ENCODE results near the gene TP63.

TP63 gene

DNA sequence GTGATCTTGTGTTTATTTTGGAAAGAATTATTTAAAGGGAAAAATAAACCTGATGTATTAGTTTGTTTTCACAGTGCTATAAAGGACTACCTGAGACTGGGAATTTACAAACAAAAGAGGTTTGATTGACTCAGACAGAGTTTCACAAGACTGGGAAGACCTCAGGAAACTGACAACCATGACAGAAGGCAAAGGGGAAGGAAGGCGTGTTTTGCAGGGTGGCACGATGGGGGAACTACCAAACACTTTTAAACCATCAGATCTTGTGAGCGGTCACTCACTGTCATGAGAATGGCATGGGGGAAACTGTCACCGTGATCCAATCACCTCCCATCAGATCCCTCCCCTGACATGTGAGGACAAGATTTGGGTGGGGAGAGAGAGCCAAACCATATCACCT is 87.0 kb downstream of the TP63 start:
- Histone ChIP-seq H3K36me3 (no peaks in the 10 kb centered on the region), H3K4me2 (peak overlapping the region; percentile 11; the same call in 1 of the 2 replicates)

DNA sequence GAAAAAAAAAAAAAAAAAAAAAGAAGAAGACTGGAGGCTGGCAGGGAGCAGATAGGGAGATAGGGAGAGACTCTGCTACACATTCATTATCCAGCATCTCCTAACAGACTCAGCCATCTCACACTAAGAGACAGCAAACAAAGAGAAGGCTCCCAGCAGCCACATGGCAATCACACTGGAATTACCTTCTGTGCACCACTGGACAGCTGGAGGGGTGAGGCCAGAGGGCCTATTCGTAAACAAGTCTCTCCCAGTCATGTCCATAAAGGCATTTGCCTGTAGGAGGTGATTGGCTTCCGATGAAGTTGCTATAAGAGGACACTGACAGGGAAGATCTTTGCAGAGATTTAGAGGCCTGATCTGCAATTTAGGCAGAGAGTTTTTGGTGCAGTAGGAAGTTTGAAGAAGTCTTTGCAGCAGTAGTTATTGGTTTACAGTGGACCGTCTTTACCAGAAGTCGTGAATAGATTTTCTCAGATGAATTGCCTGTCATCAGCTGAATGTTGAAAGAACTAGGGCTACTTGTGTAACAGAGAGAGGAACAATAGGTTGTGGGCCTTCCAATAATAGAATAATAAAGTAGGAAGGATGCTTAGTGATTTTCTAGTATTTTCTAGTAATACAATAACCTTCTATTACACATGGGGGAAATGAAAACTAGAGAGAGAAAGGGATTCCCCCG is 89.7 kb downstream of the TP63 start:
- H4K20me1 ChIP-seq, result no peaks in the 10 kb centered on the region
- H3K4me1 ChIP-seq, result peaks cover 6% of the 10 kb centered on the region
- H3K9ac ChIP-seq, result no peak overlapping the region
- no peaks in the 10 kb centered on the region for H3K36me3 ChIP-seq
- no peak overlapping the region for H3K4me2 ChIP-seq
- no peaks in the 10 kb centered on the region for H3K9me3 ChIP-seq
- no peak overlapping the region for H3K27ac ChIP-seq
- no peak for TF ChIP-seq Cebpa-rat (IDR thresholded peaks at IDR 0.05)
- no peaks in the 10 kb centered on the region for H3K27me3 ChIP-seq
- H3K4me3 ChIP-seq, result no peak overlapping the region

More for the DNA sequence above, 87.0 kb downstream of the TP63 start:
- no peak for TF ChIP-seq Cebpa-rat (IDR thresholded peaks at IDR 0.05)
- Histone ChIP-seq H3K27me3 (no peaks in the 10 kb centered on the region), H3K9ac (no peak overlapping the region), H3K4me1 (peaks cover 26% of the 10 kb centered on the region), H3K4me3 (no peak overlapping the region), H4K20me1 (no peaks in the 10 kb centered on the region), H3K27ac (no peak overlapping the region), H3K9me3 (no peaks in the 10 kb centered on the region)

DNA sequence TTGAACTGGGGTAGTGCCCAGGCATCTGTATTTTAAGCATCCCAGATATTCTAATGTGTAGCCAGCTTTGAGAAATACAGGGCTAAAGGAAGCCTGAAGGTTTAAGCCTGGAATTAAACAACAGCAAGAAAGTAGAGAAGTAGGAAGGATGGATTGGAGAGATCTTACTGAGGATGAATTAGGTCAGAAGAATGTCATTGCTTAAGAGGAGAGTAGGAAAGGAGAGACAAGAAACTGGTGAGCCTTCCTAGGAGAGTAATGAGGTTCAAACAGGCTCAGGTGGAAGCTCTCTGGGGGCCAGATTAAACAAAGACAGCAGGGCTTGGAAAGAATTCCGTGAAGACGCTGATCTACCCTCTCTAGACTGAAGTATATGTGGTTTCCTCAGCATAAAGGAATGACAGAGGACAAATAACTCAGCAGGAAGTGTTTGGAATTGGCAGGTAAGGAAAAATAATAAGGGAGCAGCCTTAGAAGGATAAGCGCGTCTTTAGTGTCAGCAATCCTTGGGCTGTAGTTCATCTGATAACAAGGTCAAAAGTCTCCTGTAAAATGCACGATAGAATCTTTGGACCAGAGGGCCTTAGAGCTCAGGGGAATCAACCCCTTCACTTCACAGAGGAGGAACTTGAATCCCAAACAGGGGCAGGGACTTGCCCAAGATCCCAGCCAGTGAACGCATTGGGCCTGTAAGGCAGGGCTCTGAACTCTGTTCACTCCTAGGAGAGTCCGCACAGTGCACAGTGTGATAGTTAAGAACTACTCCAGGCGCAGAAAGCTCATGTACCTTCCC is 90.9 kb downstream of the TP63 start:
- H3K36me3 ChIP-seq, result no peaks in the 10 kb centered on the region
- no peaks in the 10 kb centered on the region for H4K20me1 ChIP-seq
- no peaks in the 10 kb centered on the region for H3K9me3 ChIP-seq
- no peak overlapping the region for H3K4me2 ChIP-seq
- H3K4me3 ChIP-seq, result no peak overlapping the region
- H3K4me1 ChIP-seq, result no peaks in the 10 kb centered on the region; the same call in 1 of the 2 replicates
- H3K27me3 ChIP-seq, result no peaks in the 10 kb centered on the region
- no peak for TF ChIP-seq Cebpa-rat (IDR thresholded peaks at IDR 0.05)
- H3K27ac ChIP-seq, result no peak overlapping the region
- no peak overlapping the region for H3K9ac ChIP-seq

DNA sequence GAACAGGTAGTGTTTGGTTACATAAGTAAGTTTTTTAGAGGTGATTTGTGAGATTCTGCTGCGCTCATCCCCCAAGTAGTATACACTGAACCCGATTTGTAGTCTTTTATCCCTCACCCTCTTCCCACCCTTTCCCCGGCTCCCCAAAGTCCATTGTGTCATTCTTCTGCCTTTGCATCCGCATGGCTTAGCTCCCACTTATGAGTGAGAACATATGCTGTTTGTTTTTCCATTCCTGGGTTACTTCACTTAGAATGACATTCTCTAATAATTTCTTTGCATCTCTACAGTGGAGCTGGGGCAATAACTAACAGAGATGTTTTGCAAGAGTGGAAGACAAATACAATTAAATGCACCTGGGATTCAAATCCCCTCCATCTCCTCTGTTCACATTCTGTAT is 93.2 kb downstream of the TP63 start:
- Histone ChIP-seq H4K20me1 (no peaks in the 10 kb centered on the region), H3K27me3 (no peaks in the 10 kb centered on the region), H3K4me2 (no peak overlapping the region), H3K27ac (no peak overlapping the region), H3K36me3 (no peaks in the 10 kb centered on the region), H3K4me1 (no peaks in the 10 kb centered on the region), H3K4me3 (no peak overlapping the region), H3K9ac (no peak overlapping the region), H3K9me3 (no peaks in the 10 kb centered on the region)
- no peak for TF ChIP-seq Cebpa-rat (IDR thresholded peaks at IDR 0.05)

DNA sequence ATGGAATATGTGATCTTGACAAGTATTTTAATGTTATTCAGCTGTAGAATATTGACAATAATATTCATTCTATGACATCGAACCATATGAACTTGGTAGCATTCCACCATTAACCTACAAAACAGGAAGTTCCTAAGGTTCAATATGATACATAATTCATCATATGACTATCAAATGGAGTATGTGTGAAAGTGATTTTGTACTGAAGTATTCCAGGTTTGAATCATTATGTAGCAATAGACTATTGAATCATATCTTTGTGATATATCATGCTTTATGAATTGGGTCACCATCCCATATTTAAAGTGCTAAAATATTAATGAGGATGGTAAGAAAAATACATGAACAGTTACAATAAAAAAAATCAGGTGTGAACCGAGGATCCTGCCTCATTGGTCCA is 95.1 kb downstream of the TP63 start:
- Histone ChIP-seq H3K4me2 (no peak overlapping the region), H3K27me3 (no peaks in the 10 kb centered on the region), H4K20me1 (no peaks in the 10 kb centered on the region), H3K4me3 (no peak overlapping the region), H3K27ac (no peak overlapping the region), H3K36me3 (no peaks in the 10 kb centered on the region), H3K9ac (no peak overlapping the region), H3K4me1 (no peaks in the 10 kb centered on the region), H3K9me3 (no peaks in the 10 kb centered on the region)
- no peak for TF ChIP-seq Cebpa-rat (IDR thresholded peaks at IDR 0.05)

DNA sequence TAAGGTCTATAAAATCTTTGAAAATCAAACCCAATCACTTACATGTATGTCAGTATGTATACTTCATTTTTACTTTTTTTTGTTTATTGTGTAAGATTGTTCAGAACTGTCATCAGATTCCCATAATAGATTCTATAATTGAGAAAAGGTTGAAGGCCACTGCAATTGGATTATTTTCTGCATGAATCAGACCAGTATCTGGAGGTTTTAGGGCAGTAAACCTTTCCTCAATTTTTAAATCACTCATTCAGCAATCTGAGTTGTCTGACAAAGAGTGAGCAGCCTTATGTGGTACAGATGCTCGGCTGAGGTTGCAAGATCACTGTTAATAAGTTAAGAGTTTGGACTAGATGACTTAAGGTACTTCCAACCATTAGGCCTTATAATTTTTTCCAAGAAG is 96.0 kb downstream of the TP63 start:
- H3K27me3 ChIP-seq, result no peaks in the 10 kb centered on the region
- no peaks in the 10 kb centered on the region for H3K9me3 ChIP-seq
- no peak overlapping the region for H3K27ac ChIP-seq
- H3K9ac ChIP-seq, result no peak overlapping the region
- H3K4me2 ChIP-seq, result no peak overlapping the region
- H3K4me3 ChIP-seq, result no peak overlapping the region
- no peak for TF ChIP-seq Cebpa-rat (IDR thresholded peaks at IDR 0.05)
- H4K20me1 ChIP-seq, result no peaks in the 10 kb centered on the region
- H3K4me1 ChIP-seq, result no peaks in the 10 kb centered on the region
- no peaks in the 10 kb centered on the region for H3K36me3 ChIP-seq

DNA sequence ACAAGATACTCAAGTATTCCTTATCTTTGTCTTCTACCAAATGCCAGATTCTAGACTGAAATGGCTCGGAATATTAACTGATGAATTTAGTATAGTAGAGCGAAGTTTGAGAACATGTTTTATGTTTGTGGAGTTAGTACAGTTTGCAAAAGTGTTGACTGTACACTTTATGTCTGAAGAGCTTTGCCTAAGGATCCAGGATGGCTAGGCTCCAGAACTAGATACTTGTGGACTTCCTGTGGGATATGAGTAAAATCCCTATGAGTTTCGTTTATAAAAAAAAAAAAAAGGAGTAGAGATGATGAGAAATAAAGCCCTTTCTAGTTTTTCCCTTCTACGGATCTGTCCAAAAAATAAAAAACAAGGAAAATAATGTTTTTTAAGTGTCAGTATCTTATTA is 96.7 kb downstream of the TP63 start:
- Histone ChIP-seq H3K9ac (no peak overlapping the region), H3K27ac (no peak overlapping the region), H3K4me2 (no peak overlapping the region), H3K9me3 (no peaks in the 10 kb centered on the region), H3K4me3 (no peak overlapping the region), H4K20me1 (no peaks in the 10 kb centered on the region), H3K4me1 (no peaks in the 10 kb centered on the region), H3K36me3 (no peaks in the 10 kb centered on the region), H3K27me3 (no peaks in the 10 kb centered on the region)
- TF ChIP-seq Cebpa-rat (IDR thresholded peaks at IDR 0.05), result no peak

DNA sequence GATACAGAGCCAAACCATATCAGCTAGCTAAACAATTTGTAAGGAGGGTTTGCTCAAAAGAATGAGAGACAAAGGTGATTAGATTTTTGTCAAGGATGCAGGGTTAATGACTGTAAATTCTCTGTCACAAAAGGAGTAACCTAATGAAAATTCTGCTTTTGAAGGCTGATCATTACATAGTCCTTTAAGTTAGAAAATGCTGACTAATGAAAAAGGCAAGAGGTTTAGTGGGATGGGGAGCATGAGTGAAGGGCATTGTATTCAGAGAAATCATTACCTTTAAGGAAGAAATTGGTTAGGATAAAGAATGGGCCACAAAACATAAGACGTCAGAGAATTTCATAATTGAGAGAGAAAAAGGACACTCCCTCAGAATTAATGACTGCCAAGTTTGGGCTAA is 97.7 kb downstream of the TP63 start:
- Histone ChIP-seq H3K4me3 (no peak overlapping the region), H3K36me3 (no peaks in the 10 kb centered on the region)

DNA sequence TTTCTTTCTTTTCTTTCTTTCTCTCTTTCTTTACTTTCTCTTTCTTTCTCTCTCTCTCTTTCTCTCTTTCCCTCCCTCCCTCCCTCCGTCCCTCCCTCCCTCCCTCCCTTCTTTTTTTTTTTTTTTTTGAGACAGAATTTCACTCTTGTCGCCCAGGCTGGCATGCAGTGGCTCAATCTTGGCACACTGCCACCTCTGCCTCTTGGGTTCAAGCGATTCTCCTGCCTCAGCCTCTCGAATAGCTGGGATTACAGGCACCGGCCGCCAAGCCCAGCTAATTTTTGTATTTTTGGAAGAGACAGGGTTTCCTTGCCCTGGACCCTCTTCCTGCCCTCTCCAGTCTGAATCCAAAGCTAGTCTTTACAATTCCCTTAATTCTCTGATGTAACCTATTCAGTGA is 102.9 kb downstream of the TP63 start:
- no peak for TF ChIP-seq Cebpa-rat (IDR thresholded peaks at IDR 0.05)
- Histone ChIP-seq H3K4me2 (no peak overlapping the region), H3K27ac (no peak overlapping the region), H3K4me1 (no peaks in the 10 kb centered on the region), H3K36me3 (no peaks in the 10 kb centered on the region), H3K9ac (no peak overlapping the region), H3K9me3 (no peaks in the 10 kb centered on the region), H3K4me3 (no peak overlapping the region), H3K27me3 (no peaks in the 10 kb centered on the region), H4K20me1 (no peaks in the 10 kb centered on the region)

More for the DNA sequence above, 97.7 kb downstream of the TP63 start:
- Histone ChIP-seq H3K4me1 (no peaks in the 10 kb centered on the region), H4K20me1 (no peaks in the 10 kb centered on the region), H3K27ac (no peak overlapping the region), H3K27me3 (no peaks in the 10 kb centered on the region), H3K4me2 (no peak overlapping the region), H3K9ac (no peak overlapping the region), H3K9me3 (no peaks in the 10 kb centered on the region)
- TF ChIP-seq Cebpa-rat (IDR thresholded peaks at IDR 0.05), result no peak

DNA sequence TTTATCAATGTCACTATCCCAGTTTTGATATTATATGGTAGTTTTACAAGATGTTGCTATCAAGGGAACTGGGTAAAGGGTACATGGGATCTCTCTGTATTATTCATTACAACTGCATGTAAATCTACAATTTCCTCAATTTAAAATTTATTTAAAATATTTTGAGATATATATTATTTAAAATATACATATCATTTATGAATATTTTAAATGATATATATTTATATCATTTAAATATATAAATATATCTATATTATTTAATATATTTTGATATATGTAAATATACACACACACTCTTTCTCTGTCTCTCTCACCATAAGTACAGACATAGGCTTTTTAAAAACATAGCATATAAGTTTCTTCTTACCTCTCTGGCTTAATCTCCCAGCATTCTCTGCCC is 104.7 kb downstream of the TP63 start:
- no peaks in the 10 kb centered on the region for H3K27me3 ChIP-seq
- H3K4me3 ChIP-seq, result no peak overlapping the region
- H3K9me3 ChIP-seq, result no peaks in the 10 kb centered on the region
- H3K36me3 ChIP-seq, result no peaks in the 10 kb centered on the region
- no peaks in the 10 kb centered on the region for H4K20me1 ChIP-seq
- H3K9ac ChIP-seq, result no peak overlapping the region
- no peak for TF ChIP-seq Cebpa-rat (IDR thresholded peaks at IDR 0.05)
- H3K4me2 ChIP-seq, result no peak overlapping the region
- no peak overlapping the region for H3K27ac ChIP-seq
- no peaks in the 10 kb centered on the region for H3K4me1 ChIP-seq
